ENCODE data around the gene HEY2. TPM values are rescaled to one million over a fixed set of nuclear protein-coding genes. Genes with fewer than 3 reads are reported as not detected.

HEY2 gene
- total RNA-seq, 1 experiment from 2014 or later = not detected

GRCh38 chr6:125792172-125792571 is 42.7 kb downstream of the HEY2 start:
- H3K4me3 Mint-ChIP-seq (ENCODE audit: unreplicated experiment) = peak overlapping the region; percentile 93
- intact Hi-C loops (cut with micrococcal nuclease) = no loop called here
- H3K4me1 Mint-ChIP-seq (ENCODE audit: insufficient read depth, unreplicated experiment) = peaks cover 46% of the 10 kb centered on the region
- TF ChIP-seq, protein P1, sequence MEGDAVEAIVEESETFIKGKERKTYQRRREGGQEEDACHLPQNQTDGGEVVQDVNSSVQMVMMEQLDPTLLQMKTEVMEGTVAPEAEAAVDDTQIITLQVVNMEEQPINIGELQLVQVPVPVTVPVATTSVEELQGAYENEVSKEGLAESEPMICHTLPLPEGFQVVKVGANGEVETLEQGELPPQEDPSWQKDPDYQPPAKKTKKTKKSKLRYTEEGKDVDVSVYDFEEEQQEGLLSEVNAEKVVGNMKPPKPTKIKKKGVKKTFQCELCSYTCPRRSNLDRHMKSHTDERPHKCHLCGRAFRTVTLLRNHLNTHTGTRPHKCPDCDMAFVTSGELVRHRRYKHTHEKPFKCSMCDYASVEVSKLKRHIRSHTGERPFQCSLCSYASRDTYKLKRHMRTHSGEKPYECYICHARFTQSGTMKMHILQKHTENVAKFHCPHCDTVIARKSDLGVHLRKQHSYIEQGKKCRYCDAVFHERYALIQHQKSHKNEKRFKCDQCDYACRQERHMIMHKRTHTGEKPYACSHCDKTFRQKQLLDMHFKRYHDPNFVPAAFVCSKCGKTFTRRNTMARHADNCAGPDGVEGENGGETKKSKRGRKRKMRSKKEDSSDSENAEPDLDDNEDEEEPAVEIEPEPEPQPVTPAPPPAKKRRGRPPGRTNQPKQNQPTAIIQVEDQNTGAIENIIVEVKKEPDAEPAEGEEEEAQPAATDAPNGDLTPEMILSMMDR (IDR thresholded peaks at IDR 0.05; ENCODE audit: unreplicated experiment) = no peak
- ChIA-PET POLR2A (interaction anchor here (0.6 to 7.1 kb wide), 19 partner anchors 9 to 194 kb away, joined by 3 to 207 read pairs (median 21); partner anchors contain the start of genes HINT3 and TRMT11), CTCF (interaction anchor here (0.6 to 14.9 kb wide), 31 partner anchors 9 to 829 kb away, joined by 3 to 270 read pairs (median 5); partner anchors contain the start of genes HINT3 and TRMT11)
- no peaks in the 10 kb centered on the region for H3K27me3 Mint-ChIP-seq (ENCODE audit: insufficient read depth, unreplicated experiment)
- H3K9me3 Mint-ChIP-seq (ENCODE audit: unreplicated experiment) = no peaks in the 10 kb centered on the region
- H3K27ac Mint-ChIP-seq (ENCODE audit: low read depth, unreplicated experiment) = peak overlapping the region; percentile 17
- peaks cover 12% of the 10 kb centered on the region for H3K36me3 Mint-ChIP-seq (ENCODE audit: insufficient read depth, unreplicated experiment)
- no peak for DNase-seq (ENCODE audit: unreplicated experiment)
- BruUV-seq (replicated peaks) = no TSS peak

- DNase-seq (ENCODE audit: unreplicated experiment) = peak; percentile 62
- intact Hi-C loops (cut with micrococcal nuclease) = no loop called here
- H3K9me3 Mint-ChIP-seq (ENCODE audit: unreplicated experiment) = no peaks in the 10 kb centered on the region
- H3K4me3 Mint-ChIP-seq (ENCODE audit: unreplicated experiment) = peak overlapping the region; percentile 93
- TF ChIP-seq, protein P1 (IDR thresholded peaks at IDR 0.05; ENCODE audit: unreplicated experiment) = no peak
- H3K27ac Mint-ChIP-seq (ENCODE audit: low read depth, unreplicated experiment) = peak overlapping the region; percentile 17
- H3K4me1 Mint-ChIP-seq (ENCODE audit: insufficient read depth, unreplicated experiment) = peaks cover 48% of the 10 kb centered on the region
- no TSS peak for BruUV-seq (replicated peaks)
- no peaks in the 10 kb centered on the region for H3K27me3 Mint-ChIP-seq (ENCODE audit: insufficient read depth, unreplicated experiment)
- ChIA-PET CTCF (interaction anchor here (0.7 to 14.9 kb wide), 6 partner anchors 12 to 181 kb away, joined by 3 to 270 read pairs (median 7); partner anchors contain the start of gene HINT3), POLR2A (interaction anchor here (0.5 to 7.1 kb wide), 17 partner anchors 9 to 194 kb away, joined by 3 to 207 read pairs (median 8); partner anchors contain the start of genes HINT3 and TRMT11)
- peaks cover 7% of the 10 kb centered on the region for H3K36me3 Mint-ChIP-seq (ENCODE audit: insufficient read depth, unreplicated experiment)
Measured at GRCh38 chr6:125792680-125793079, 43.2 kb downstream of the HEY2 start.

GRCh38 chr6:125793280-125793679 is 43.8 kb downstream of the HEY2 start:
- Mint-ChIP-seq H3K36me3 (ENCODE audit: insufficient read depth, unreplicated experiment) (peaks cover 7% of the 10 kb centered on the region), H3K27ac (ENCODE audit: low read depth, unreplicated experiment) (peak overlapping the region; percentile 17), H3K4me3 (ENCODE audit: unreplicated experiment) (peak overlapping the region; percentile 93), H3K4me1 (ENCODE audit: insufficient read depth, unreplicated experiment) (peaks cover 48% of the 10 kb centered on the region), H3K9me3 (ENCODE audit: unreplicated experiment) (no peaks in the 10 kb centered on the region), H3K27me3 (ENCODE audit: insufficient read depth, unreplicated experiment) (no peaks in the 10 kb centered on the region)
- intact Hi-C loops (cut with micrococcal nuclease) = no loop called here
- ChIA-PET CTCF (interaction anchor here (0.7 to 14.9 kb wide), 5 partner anchors 11 to 180 kb away, joined by 3 to 270 read pairs (median 6); partner anchors contain the start of gene HINT3), POLR2A (interaction anchor here (0.5 to 7.1 kb wide), 18 partner anchors 11 to 193 kb away, joined by 3 to 207 read pairs (median 6); partner anchors contain the start of genes HINT3 and TRMT11)
- peak; percentile 38 for DNase-seq (ENCODE audit: unreplicated experiment)
- no TSS peak for BruUV-seq (replicated peaks)
- TF ChIP-seq, protein P1 (IDR thresholded peaks at IDR 0.05; ENCODE audit: unreplicated experiment) = no peak

- Mint-ChIP-seq H3K4me3 (ENCODE audit: unreplicated experiment) (peak overlapping the region; percentile 93), H3K36me3 (ENCODE audit: insufficient read depth, unreplicated experiment) (peaks cover 8% of the 10 kb centered on the region), H3K9me3 (ENCODE audit: unreplicated experiment) (no peaks in the 10 kb centered on the region), H3K27ac (ENCODE audit: low read depth, unreplicated experiment) (peak overlapping the region; percentile 17), H3K27me3 (ENCODE audit: insufficient read depth, unreplicated experiment) (no peaks in the 10 kb centered on the region), H3K4me1 (ENCODE audit: insufficient read depth, unreplicated experiment) (peaks cover 51% of the 10 kb centered on the region)
- TF ChIP-seq, protein P1 (IDR thresholded peaks at IDR 0.05; ENCODE audit: unreplicated experiment) = no peak
- intact Hi-C loops (cut with micrococcal nuclease) = no loop called here
- BruUV-seq (replicated peaks) = no TSS peak
- no peak for DNase-seq (ENCODE audit: unreplicated experiment)
- CTCF ChIA-PET = interaction anchor here (0.7 to 14.9 kb wide), 5 partner anchors 11 to 763 kb away, joined by 3 to 270 read pairs (median 6); partner anchors contain the start of gene HINT3
- POLR2A ChIA-PET = interaction anchor here (0.7 to 7.1 kb wide), 28 partner anchors 11 to 483 kb away, joined by 3 to 207 read pairs (median 4); partner anchors contain the start of genes HINT3 and TRMT11
Measured at GRCh38 chr6:125793863-125794262, 44.4 kb downstream of the HEY2 start.

Data from MCF 10A (cell line).